Heart right ventricle (tissue), 16 donors: ENCODE results near the gene COA1. TPM values are rescaled to one million over a fixed set of nuclear protein-coding genes. Genes with fewer than 3 reads are reported as not detected.

ENCODE experiments used
- ATAC-seq, 8 donors: fragments of 200-7000 bp; cut with Tn5 transposase; one replicate each; pipeline ENCODE4 v1.9.1; 2020; ENCODE audit warnings: mild to moderate bottlenecking in 8 of 8, moderate library complexity in 8 of 8, moderate number of reproducible peaks in 1 of 8
- DNase-seq, 2 donors: peaks; one replicate each; pipeline ENCODE4 v3.0.0-alpha.2; 2020
- H3K27ac ChIP-seq, 10 donors: fragments of 200-600 bp; sonication (generic) in 2 of 10; one replicate each; pipeline versions ENCODE4 v1.5.0 to v1.8.0; 2020 to 2022; ENCODE audit warnings: mild to moderate bottlenecking in 3 of 10
- H3K27me3 ChIP-seq, 7 donors: fragments of 200-600 bp; one replicate each; pipeline ENCODE4 v1.8.0; 2021 to 2022; ENCODE audit warnings: mild to moderate bottlenecking in 2 of 7
- H3K36me3 ChIP-seq, 9 donors: fragments of 200-600 bp; sonication (generic) in 1 of 9; one replicate each; pipeline versions ENCODE4 v1.5.0 to v1.8.0; 2020 to 2022; ENCODE audit warnings: mild to moderate bottlenecking in 2 of 9
- H3K4me1 ChIP-seq, 9 donors: fragments of 200-600 bp; sonication (generic) in 1 of 9; one replicate each; pipeline versions ENCODE4 v1.5.0 to v1.8.0; 2020 to 2022; ENCODE audit warnings: mild to moderate bottlenecking in 4 of 9
- H3K4me3 ChIP-seq, 10 donors: fragments of 200-600 bp; sonication (generic) in 2 of 10; one replicate each; pipeline versions ENCODE4 v1.5.0 to v1.8.0; 2020 to 2022; ENCODE audit warnings: mild to moderate bottlenecking in 7 of 10, moderate library complexity in 2 of 10
- H3K9me3 ChIP-seq, 11 donors: fragments of 200-600 bp in 10 of 11; sonication (generic) in 2 of 11; one replicate each; pipeline versions ENCODE4 v1.5.0 to v1.8.0; 2013 to 2022; ENCODE audit warnings: mild to moderate bottlenecking in 2 of 11, control low read depth in 1 of 11, moderate library complexity in 1 of 11
- WGBS, 2 donors: extraction: QIAGEN DNeasy Blood & Tissue Kit; methylation state at CpG; one replicate each; pipeline ENCODE4 v1.1.7; 2013; ENCODE audit warnings: inconsistent platforms in 1 of 2; 5-methylcytosine and 5-hydroxymethylcytosine counted together
- intact Hi-C, 10 donors: fragments of 100-400 bp; cut with DNase I; formaldehyde crosslinking; loops; one replicate each; pipeline versions ENCODE4 v1.11.1 to v1.14.2; 2022
- polyA plus RNA-seq, 2 donors: library from polyadenylated mRNA; stranded (reverse); fragments of 200-250 nt; gene quantifications; one replicate each; pipeline ENCODE4 v1.2.3, GENCODE V29; 2013
- total RNA-seq, 10 donors: library from RNA; stranded (reverse); fragmentation: NEBNext Ultra II Directional in 3 of 10; extraction: Animal tissue kit (Norgen Biotek cat#: 25700) in 3 of 10; gene quantifications; one replicate each; pipeline versions ENCODE4 v1.2.1 to v1.2.4, GENCODE V29; 2021 to 2023
- TF ChIP-seq, protein P1 (sequence below), 9 donors: fragments of 200-600 bp; sonication (generic) in 2 of 9; IDR thresholded peaks; one replicate each; pipeline versions ENCODE4 v1.5.0 to v1.8.0; 2021 to 2022; ENCODE audit warnings: antibody characterized with exemption in 9 of 9, mild to moderate bottlenecking in 5 of 9, moderate library complexity in 1 of 9
- donor health status: Arrhythmogenic right ventricular cardiomyopathy.
- donor health status: ischemic (EF 13 %, LVEDD 7.1; RV severe dilation, severe dysfunction).
- donor health status: healthy with polysubstance abuse.
- donor health status: DM: no; HTN: yes; CAD: no.
- donor health status: DM: no; HTN: no; CAD: no.
- donor health status: ischemic (EF 25% LVEDD 6.9; RV normal size, moderate dysfunction).
- donor health status: ischemic (EF 25% LVEDD 5.7; RV mildly dilated, moderate dysfunction).
- donor health status: healthy.
- donor health status: DM: yes; HTN: yes; CAD: no.
- donor health status: Ischemic cardiomyopathy.
- donor health status: ischemic (EF 35%, LVEDD 5.7; RV mildly dilated, moderate dysfunction).
- donor health status: nonischemic (EF 11% LVEDD 7.7; RV severe dilation, severe dysfunction).
- donor health status: DM: yes; HTN: yes; CAD: no.
- donor health status: PGD.
- donor health status: ischemic (EF 29% LVEDD 5.4; RV normal size, mild dysfunction).
- donor health status: nonischemic (EF 23%, LVEDD 6.1; RV moderate dilation, normal function).

COA1 gene
- total and polyA plus RNA-seq, 12 donors: 52.1 to 83.3 (median 75.4) TPM

GRCh38 chr7:43615558-43616145 is 113.7 kb downstream of the COA1 start:
- Histone ChIP-seq H3K27me3 (no peaks in the 10 kb centered on the region), H3K9me3 (no peaks in the 10 kb centered on the region), H3K36me3 (peaks cover 0 to 77% (median 12%) of the 10 kb centered on the region in 9 donors), H3K27ac (no peak overlapping the region), H3K4me3 (no peak overlapping the region), H3K4me1 (peaks cover 0 to 41% (median 18%) of the 10 kb centered on the region in 9 donors)
- intact Hi-C loops: no loop called here
- DNase-seq (no peak), ATAC-seq (no peak)
- 75 to 81% methylated on average over 7 of the region's 7 CpGs for WGBS, 2 donors
- TF ChIP-seq, protein P1, sequence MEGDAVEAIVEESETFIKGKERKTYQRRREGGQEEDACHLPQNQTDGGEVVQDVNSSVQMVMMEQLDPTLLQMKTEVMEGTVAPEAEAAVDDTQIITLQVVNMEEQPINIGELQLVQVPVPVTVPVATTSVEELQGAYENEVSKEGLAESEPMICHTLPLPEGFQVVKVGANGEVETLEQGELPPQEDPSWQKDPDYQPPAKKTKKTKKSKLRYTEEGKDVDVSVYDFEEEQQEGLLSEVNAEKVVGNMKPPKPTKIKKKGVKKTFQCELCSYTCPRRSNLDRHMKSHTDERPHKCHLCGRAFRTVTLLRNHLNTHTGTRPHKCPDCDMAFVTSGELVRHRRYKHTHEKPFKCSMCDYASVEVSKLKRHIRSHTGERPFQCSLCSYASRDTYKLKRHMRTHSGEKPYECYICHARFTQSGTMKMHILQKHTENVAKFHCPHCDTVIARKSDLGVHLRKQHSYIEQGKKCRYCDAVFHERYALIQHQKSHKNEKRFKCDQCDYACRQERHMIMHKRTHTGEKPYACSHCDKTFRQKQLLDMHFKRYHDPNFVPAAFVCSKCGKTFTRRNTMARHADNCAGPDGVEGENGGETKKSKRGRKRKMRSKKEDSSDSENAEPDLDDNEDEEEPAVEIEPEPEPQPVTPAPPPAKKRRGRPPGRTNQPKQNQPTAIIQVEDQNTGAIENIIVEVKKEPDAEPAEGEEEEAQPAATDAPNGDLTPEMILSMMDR (IDR thresholded peaks at IDR 0.05): no peak

DNA sequence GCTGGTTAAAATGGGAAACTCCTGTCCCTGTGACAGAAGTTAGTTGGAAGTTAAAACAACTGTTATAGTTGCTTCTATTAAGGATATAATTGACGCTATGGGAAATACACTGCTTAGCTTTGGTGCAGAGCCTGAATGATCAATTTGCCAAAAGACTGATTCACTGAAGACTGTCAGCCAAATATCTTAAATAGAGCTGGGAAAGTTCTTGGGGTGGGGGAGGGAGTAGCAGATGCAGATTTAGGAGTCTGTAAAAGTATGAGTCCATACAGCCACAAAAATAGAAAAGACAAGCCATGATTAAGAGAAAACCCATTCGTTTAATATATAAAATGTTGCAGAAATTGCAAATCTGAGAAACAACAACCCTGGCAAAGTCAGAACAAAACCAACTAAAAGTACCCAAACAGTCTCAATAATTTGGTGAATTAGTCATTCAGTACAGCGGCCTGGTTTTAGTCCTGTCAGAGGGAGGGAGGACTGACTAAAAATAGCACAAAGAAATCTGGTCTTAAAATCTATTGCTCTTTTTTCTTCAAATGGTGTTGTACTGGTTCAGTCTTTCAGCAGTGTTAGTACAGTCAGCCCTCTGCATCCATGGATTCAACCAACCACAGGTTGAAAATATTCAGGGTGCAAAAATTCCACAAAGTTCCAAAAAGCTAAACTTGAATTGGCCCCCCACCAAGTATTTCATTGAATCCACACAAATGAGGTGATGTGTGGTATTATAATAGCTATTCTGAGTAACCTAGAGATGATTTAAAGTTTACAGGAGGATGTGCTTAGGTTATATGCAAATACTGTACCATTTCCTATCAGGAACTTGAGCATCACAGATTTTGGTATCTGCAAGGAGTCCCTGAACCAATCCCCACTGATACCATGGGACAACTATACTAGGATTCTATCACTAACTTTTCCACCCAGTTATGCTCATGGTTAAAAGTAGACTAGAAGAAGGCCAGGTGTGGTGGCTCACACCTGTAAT is 116.4 kb downstream of the COA1 start:
- Histone ChIP-seq H3K27ac (peak overlapping the region in 5 of 10 donors; percentile 11 to 52 (median 25)), H3K27me3 (no peaks in the 10 kb centered on the region), H3K4me3 (no peak overlapping the region), H3K36me3 (peaks cover 0 to 78% (median 11%) of the 10 kb centered on the region in 9 donors), H3K9me3 (no peaks in the 10 kb centered on the region), H3K4me1 (peaks cover 0 to 37% (median 18%) of the 10 kb centered on the region in 9 donors)
- WGBS, 2 donors: 65 to 67% methylated on average over 3 of the region's 3 CpGs
- intact Hi-C loops: no loop called here
- DNase-seq (no peak), ATAC-seq (peak in 6 of 8 donors; percentile 27 to 67 (median 50))
- TF ChIP-seq, protein P1 (IDR thresholded peaks at IDR 0.05): no peak

- TF ChIP-seq, protein P1 (IDR thresholded peaks at IDR 0.05): no peak
- ATAC-seq (peak in 1 of 8 donors; percentile 52), DNase-seq (no peak)
- Histone ChIP-seq H3K4me1 (peaks cover 0 to 37% (median 17%) of the 10 kb centered on the region in 9 donors), H3K27me3 (no peaks in the 10 kb centered on the region), H3K4me3 (no peak overlapping the region), H3K27ac (peak overlapping the region in 5 of 10 donors; percentile 11 to 52 (median 25)), H3K9me3 (no peaks in the 10 kb centered on the region), H3K36me3 (peaks cover 0 to 79% (median 11%) of the 10 kb centered on the region in 9 donors)
- intact Hi-C loops: no loop called here
- 77 to 85% methylated on average over 5 of the region's 5 CpGs for WGBS, 2 donors
Measured at GRCh38 chr7:43612128-43612527, 117.2 kb downstream of the COA1 start.

GRCh38 chr7:43609097-43609496 is 120.2 kb downstream of the COA1 start:
- no peak overlapping the region for H3K4me3 ChIP-seq
- intact Hi-C loops: no loop called here
- ATAC-seq: no peak
- TF ChIP-seq, protein P1 (IDR thresholded peaks at IDR 0.05): no peak
- H3K27ac ChIP-seq: no peak overlapping the region
- 94 to 95% methylated on average over 2 of the region's 2 CpGs for WGBS, 2 donors
- H3K36me3 ChIP-seq: peaks cover 0 to 60% (median 11%) of the 10 kb centered on the region in 9 donors
- no peak for DNase-seq
- H3K9me3 ChIP-seq: no peaks in the 10 kb centered on the region
- H3K4me1 ChIP-seq: peaks cover 0 to 37% (median 17%) of the 10 kb centered on the region in 9 donors
- no peaks in the 10 kb centered on the region for H3K27me3 ChIP-seq
